ENCODE results near the gene CNTN5. TPM values are rescaled to one million over a fixed set of nuclear protein-coding genes. Genes with fewer than 3 reads are reported as not detected.

CNTN5 gene
- total RNA-seq, 2 experiments from 2014 or later = not detected

DNA sequence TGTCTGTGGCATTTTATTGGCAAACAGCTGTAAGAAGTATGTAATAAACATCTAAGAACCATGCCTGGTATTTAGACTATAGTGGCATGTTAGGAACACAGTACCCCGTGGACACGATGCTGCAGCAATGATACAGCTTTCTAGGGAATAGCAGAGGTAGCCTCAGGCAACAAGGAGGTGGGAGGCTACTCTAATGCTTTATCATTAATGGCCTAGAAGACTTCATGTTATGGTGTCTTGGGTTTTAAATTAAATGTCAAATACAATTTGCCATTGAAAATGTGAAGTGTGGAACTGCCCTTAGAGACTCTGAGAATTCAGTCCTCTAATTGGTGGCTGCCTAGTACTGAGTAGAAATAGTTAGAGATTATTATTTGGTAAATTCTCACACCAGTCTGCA is 516.9 kb downstream of the CNTN5 start:
- Histone ChIP-seq H3K9me3 (ENCODE audit: control insufficient read depth in 1 of 2, insufficient read depth in 1 of 2, low read length in 2 of 2) (peaks cover 0 to 10% of the 10 kb centered on the region in 2 experiments), H3K27me3 (ENCODE audit: control insufficient read depth in 1 of 2, insufficient read depth in 2 of 2, low read length in 2 of 2) (no peaks in the 10 kb centered on the region), H3K4me3 (ENCODE audit: low read length) (no peak overlapping the region), H3K36me3 (ENCODE audit: insufficient read depth, low read length) (no peaks in the 10 kb centered on the region), H3K4me1 (ENCODE audit: insufficient read depth, low read length) (no peaks in the 10 kb centered on the region), H3K27ac (ENCODE audit: low read depth in 1 of 2, low read length in 2 of 2) (no peak overlapping the region)
- Mint-ChIP-seq H3K36me3 (ENCODE audit: low read depth) (no peaks in the 10 kb centered on the region), H3K4me1 (ENCODE audit: low read depth) (no peaks in the 10 kb centered on the region), H3K9me3 (peaks cover 3% of the 10 kb centered on the region), H3K27me3 (no peaks in the 10 kb centered on the region), H3K4me3 (no peak overlapping the region), H3K27ac (no peak overlapping the region)
- DNase-seq (no peak), ATAC-seq (ENCODE audit: poor library complexity) (no peak)
- intact Hi-C loops (cut with DNase I, micrococcal nuclease) = no loop called here
- TF ChIP-seq, protein P1, sequence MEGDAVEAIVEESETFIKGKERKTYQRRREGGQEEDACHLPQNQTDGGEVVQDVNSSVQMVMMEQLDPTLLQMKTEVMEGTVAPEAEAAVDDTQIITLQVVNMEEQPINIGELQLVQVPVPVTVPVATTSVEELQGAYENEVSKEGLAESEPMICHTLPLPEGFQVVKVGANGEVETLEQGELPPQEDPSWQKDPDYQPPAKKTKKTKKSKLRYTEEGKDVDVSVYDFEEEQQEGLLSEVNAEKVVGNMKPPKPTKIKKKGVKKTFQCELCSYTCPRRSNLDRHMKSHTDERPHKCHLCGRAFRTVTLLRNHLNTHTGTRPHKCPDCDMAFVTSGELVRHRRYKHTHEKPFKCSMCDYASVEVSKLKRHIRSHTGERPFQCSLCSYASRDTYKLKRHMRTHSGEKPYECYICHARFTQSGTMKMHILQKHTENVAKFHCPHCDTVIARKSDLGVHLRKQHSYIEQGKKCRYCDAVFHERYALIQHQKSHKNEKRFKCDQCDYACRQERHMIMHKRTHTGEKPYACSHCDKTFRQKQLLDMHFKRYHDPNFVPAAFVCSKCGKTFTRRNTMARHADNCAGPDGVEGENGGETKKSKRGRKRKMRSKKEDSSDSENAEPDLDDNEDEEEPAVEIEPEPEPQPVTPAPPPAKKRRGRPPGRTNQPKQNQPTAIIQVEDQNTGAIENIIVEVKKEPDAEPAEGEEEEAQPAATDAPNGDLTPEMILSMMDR (IDR thresholded peaks at IDR 0.05) = no peak
- ChIA-PET CTCF (no interaction called here), POLR2A (no interaction called here)

DNA sequence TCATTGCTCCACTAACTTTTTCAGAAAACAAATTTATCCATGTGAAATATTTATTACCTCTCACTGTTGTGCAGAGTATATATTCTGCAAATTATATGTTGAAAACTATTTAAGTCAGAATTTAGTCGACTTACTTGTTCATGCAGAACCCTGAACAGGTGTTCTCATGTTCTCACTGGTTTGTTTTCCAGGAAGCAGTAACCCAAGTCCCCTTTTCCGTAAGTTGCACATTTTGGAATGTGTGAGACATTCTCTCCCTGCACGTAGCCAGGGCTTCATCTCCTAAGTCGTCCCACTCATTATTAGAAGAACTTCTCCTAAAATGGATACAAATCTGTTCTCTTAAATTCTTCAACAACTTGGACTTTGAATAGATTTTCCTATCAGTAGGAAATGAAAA is 524.9 kb downstream of the CNTN5 start:
- intact Hi-C loops (cut with DNase I, micrococcal nuclease) = no loop called here
- H3K27me3 ChIP-seq (ENCODE audit: control insufficient read depth in 1 of 2, insufficient read depth in 2 of 2, low read length in 2 of 2) = no peaks in the 10 kb centered on the region
- ChIA-PET CTCF (no interaction called here), POLR2A (no interaction called here)
- no peaks in the 10 kb centered on the region for H3K9me3 ChIP-seq (ENCODE audit: control insufficient read depth in 1 of 2, insufficient read depth in 1 of 2, low read length in 2 of 2)
- H3K27me3 Mint-ChIP-seq = no peaks in the 10 kb centered on the region
- H3K4me1 Mint-ChIP-seq (ENCODE audit: low read depth) = no peaks in the 10 kb centered on the region
- H3K4me3 ChIP-seq (ENCODE audit: low read length) = no peak overlapping the region
- H3K36me3 ChIP-seq (ENCODE audit: insufficient read depth, low read length) = no peaks in the 10 kb centered on the region
- no peak for DNase-seq
- H3K36me3 Mint-ChIP-seq (ENCODE audit: low read depth) = no peaks in the 10 kb centered on the region
- no peak for ATAC-seq (ENCODE audit: poor library complexity)
- H3K4me3 Mint-ChIP-seq = no peak overlapping the region
- H3K27ac Mint-ChIP-seq = no peak overlapping the region
- H3K4me1 ChIP-seq (ENCODE audit: insufficient read depth, low read length) = no peaks in the 10 kb centered on the region
- peaks cover 8% of the 10 kb centered on the region for H3K9me3 Mint-ChIP-seq
- TF ChIP-seq, protein P1 (IDR thresholded peaks at IDR 0.05) = no peak
- no peak overlapping the region for H3K27ac ChIP-seq (ENCODE audit: low read depth in 1 of 2, low read length in 2 of 2)

DNA sequence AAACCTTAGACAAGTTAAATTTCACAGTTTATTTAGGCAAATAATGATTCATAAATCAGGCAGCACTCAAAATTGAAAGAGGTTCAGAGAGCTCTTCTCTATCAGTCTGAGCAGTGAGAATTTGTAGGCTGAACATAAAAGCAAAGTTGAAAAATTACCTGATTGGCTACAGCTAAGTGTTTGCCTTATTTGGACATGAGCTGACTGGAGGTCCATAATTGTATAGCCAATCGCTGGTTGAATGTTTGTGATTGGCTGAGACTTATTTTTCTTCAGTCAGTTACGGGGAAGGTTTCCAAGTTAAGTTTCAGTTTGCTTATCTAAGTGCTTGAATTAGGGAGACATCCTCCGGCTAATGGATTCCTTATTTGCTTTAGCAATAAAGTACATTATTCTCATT is 527.5 kb downstream of the CNTN5 start:
- H3K36me3 Mint-ChIP-seq (ENCODE audit: low read depth) = no peaks in the 10 kb centered on the region
- H3K36me3 ChIP-seq (ENCODE audit: insufficient read depth, low read length) = no peaks in the 10 kb centered on the region
- H3K9me3 ChIP-seq (ENCODE audit: control insufficient read depth in 1 of 2, insufficient read depth in 1 of 2, low read length in 2 of 2) = no peaks in the 10 kb centered on the region
- no peaks in the 10 kb centered on the region for H3K4me1 Mint-ChIP-seq (ENCODE audit: low read depth)
- no peak overlapping the region for H3K4me3 Mint-ChIP-seq
- H3K4me3 ChIP-seq (ENCODE audit: low read length) = no peak overlapping the region
- H3K27me3 ChIP-seq (ENCODE audit: control insufficient read depth in 1 of 2, insufficient read depth in 2 of 2, low read length in 2 of 2) = no peaks in the 10 kb centered on the region
- no peaks in the 10 kb centered on the region for H3K4me1 ChIP-seq (ENCODE audit: insufficient read depth, low read length)
- H3K27me3 Mint-ChIP-seq = no peaks in the 10 kb centered on the region
- TF ChIP-seq, protein P1 (IDR thresholded peaks at IDR 0.05) = no peak
- no peak for ATAC-seq (ENCODE audit: poor library complexity)
- H3K9me3 Mint-ChIP-seq = peaks cover 11% of the 10 kb centered on the region
- CTCF ChIA-PET = no interaction called here
- intact Hi-C loops (cut with DNase I, micrococcal nuclease) = no loop called here
- H3K27ac Mint-ChIP-seq = no peak overlapping the region
- POLR2A ChIA-PET = no interaction called here
- H3K27ac ChIP-seq (ENCODE audit: low read depth in 1 of 2, low read length in 2 of 2) = no peak overlapping the region
- DNase-seq = no peak

Data from CD4-positive, alpha-beta T cell (primary cell).